ENCODE data around the gene HES2.
"Not testable (repeated sequence)": the region's sequence is repeated elsewhere in the genome, so short reads cannot be mapped to it uniquely, and the experiment has no call there.

GRCh38 chr1:6372236-6372635, 47.5 kb downstream of the HES2 start:
- TF ChIP-seq, protein P1, sequence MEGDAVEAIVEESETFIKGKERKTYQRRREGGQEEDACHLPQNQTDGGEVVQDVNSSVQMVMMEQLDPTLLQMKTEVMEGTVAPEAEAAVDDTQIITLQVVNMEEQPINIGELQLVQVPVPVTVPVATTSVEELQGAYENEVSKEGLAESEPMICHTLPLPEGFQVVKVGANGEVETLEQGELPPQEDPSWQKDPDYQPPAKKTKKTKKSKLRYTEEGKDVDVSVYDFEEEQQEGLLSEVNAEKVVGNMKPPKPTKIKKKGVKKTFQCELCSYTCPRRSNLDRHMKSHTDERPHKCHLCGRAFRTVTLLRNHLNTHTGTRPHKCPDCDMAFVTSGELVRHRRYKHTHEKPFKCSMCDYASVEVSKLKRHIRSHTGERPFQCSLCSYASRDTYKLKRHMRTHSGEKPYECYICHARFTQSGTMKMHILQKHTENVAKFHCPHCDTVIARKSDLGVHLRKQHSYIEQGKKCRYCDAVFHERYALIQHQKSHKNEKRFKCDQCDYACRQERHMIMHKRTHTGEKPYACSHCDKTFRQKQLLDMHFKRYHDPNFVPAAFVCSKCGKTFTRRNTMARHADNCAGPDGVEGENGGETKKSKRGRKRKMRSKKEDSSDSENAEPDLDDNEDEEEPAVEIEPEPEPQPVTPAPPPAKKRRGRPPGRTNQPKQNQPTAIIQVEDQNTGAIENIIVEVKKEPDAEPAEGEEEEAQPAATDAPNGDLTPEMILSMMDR (IDR thresholded peaks at IDR 0.05) = not testable (repeated sequence)
- not testable (repeated sequence) for TF ChIP-seq POLR2A (IDR thresholded peaks at IDR 0.05)
